Chondrocyte (in vitro differentiated cells): ENCODE data around the gene SZRD1. TPM values are rescaled to one million over a fixed set of nuclear protein-coding genes. Genes with fewer than 3 reads are reported as not detected.

Experiments used
- DNase-seq: peaks from one replicate; pipeline ENCODE4 v3.0.0; 2021; ENCODE audit warnings: mixed read lengths, low spot score
- H3K27ac Mint-ChIP-seq: one replicate; pipeline ENCODE4 v1.8.0; 2021; ENCODE audit warnings: mild to moderate bottlenecking, moderate library complexity, mixed read lengths; ENCODE audit not compliant: unreplicated experiment
- H3K27me3 Mint-ChIP-seq: 2 replicates; pipeline ENCODE4 v1.8.0; 2021; ENCODE audit warnings: low read depth, mixed read lengths
- H3K36me3 Mint-ChIP-seq: 2 replicates; pipeline ENCODE4 v1.8.0; 2021; ENCODE audit warnings: low read depth, mixed read lengths
- H3K4me1 Mint-ChIP-seq: 2 replicates; pipeline ENCODE4 v1.8.0; 2021; ENCODE audit warnings: low read depth, mild to moderate bottlenecking, mixed read lengths
- H3K4me3 Mint-ChIP-seq: one replicate; pipeline ENCODE4 v1.8.0; 2021; ENCODE audit warnings: mild to moderate bottlenecking, moderate library complexity, mixed read lengths; ENCODE audit not compliant: unreplicated experiment
- H3K9me3 Mint-ChIP-seq: 2 replicates; pipeline ENCODE4 v1.8.0; 2021; ENCODE audit warnings: low read depth, mixed read lengths
- CTCF ChIP-seq: fragments of 200-600 bp; sonication (generic); IDR thresholded peaks from 2 replicates; pipeline ENCODE4 v1.5.0; 2021; ENCODE audit warnings: antibody characterized with exemption, mild to moderate bottlenecking, moderate library complexity
- total RNA-seq: library from RNA; stranded (reverse); gene quantifications from 3 replicates; pipeline ENCODE4 v1.2.1, GENCODE V29; 2021

The SZRD1 gene
- total RNA-seq, 1 donor from 2014 or later, result 113 TPM

- H3K27ac Mint-ChIP-seq, result peak overlapping the region; percentile 74
- DNase-seq, result no peak
- H3K9me3 Mint-ChIP-seq, result no peaks in the 10 kb centered on the region
- H3K4me3 Mint-ChIP-seq, result no peak overlapping the region
- no peaks in the 10 kb centered on the region for H3K27me3 Mint-ChIP-seq
- TF ChIP-seq CTCF, result no peak
- H3K36me3 Mint-ChIP-seq, result peaks cover 9% of the 10 kb centered on the region
- peaks cover 45% of the 10 kb centered on the region for H3K4me1 Mint-ChIP-seq
Observed at GRCh38 chr1:16392740-16393569, 25.9 kb downstream of the SZRD1 start.

GRCh38 chr1:16393570-16394521 lies 26.8 kb downstream of the SZRD1 start:
- no peak for DNase-seq
- no peak overlapping the region for H3K4me3 Mint-ChIP-seq
- peaks cover 45% of the 10 kb centered on the region for H3K4me1 Mint-ChIP-seq
- H3K27ac Mint-ChIP-seq, result peak overlapping the region; percentile 74
- peaks cover 10% of the 10 kb centered on the region for H3K36me3 Mint-ChIP-seq
- H3K27me3 Mint-ChIP-seq, result no peaks in the 10 kb centered on the region
- no peaks in the 10 kb centered on the region for H3K9me3 Mint-ChIP-seq
- no peak for TF ChIP-seq CTCF

GRCh38 chr1:16394977-16395376 lies 27.9 kb downstream of the SZRD1 start:
- DNase-seq, result no peak
- Mint-ChIP-seq H3K9me3 (no peaks in the 10 kb centered on the region), H3K27me3 (no peaks in the 10 kb centered on the region), H3K27ac (no peak overlapping the region), H3K4me3 (no peak overlapping the region), H3K36me3 (peaks cover 16% of the 10 kb centered on the region), H3K4me1 (peaks cover 45% of the 10 kb centered on the region)
- no peak for TF ChIP-seq CTCF

- H3K9me3 Mint-ChIP-seq, result no peaks in the 10 kb centered on the region
- H3K36me3 Mint-ChIP-seq, result peaks cover 16% of the 10 kb centered on the region
- H3K27ac Mint-ChIP-seq, result peak overlapping the region; percentile 81
- H3K27me3 Mint-ChIP-seq, result no peaks in the 10 kb centered on the region
- no peak for DNase-seq
- peaks cover 35% of the 10 kb centered on the region for H3K4me1 Mint-ChIP-seq
- H3K4me3 Mint-ChIP-seq, result no peak overlapping the region
- TF ChIP-seq CTCF, result no peak
Observed at GRCh38 chr1:16396591-16396990, 29.5 kb downstream of the SZRD1 start.

- Mint-ChIP-seq H3K9me3 (no peaks in the 10 kb centered on the region), H3K27me3 (no peaks in the 10 kb centered on the region), H3K36me3 (peaks cover 16% of the 10 kb centered on the region), H3K27ac (no peak overlapping the region), H3K4me1 (peaks cover 29% of the 10 kb centered on the region), H3K4me3 (no peak overlapping the region)
- TF ChIP-seq CTCF, result no peak
- no peak for DNase-seq
Observed at GRCh38 chr1:16397120-16397519, 30.1 kb downstream of the SZRD1 start.
